HepG2 (cell line): ENCODE data around the gene SIRT1. TPM values are rescaled to one million over a fixed set of nuclear protein-coding genes. Genes with fewer than 3 reads are reported as not detected.

Experiments used
- AGO1 ChIP-seq: fragments of 200-400 bp; formaldehyde crosslinking; IDR thresholded peaks from 2 replicates; pipeline ENCODE4 v1.6.1; 2017; ENCODE audit warnings: mild to moderate bottlenecking, low read depth, low read length, moderate library complexity; ENCODE audit not compliant: poor library complexity, severe bottlenecking
- ARNT ChIP-seq: fragments of 450-650 bp; IDR thresholded peaks from 2 replicates; pipeline ENCODE4 v1.6.1; 2017
- HDAC1 ChIP-seq: sonication (generic); formaldehyde crosslinking; IDR thresholded peaks from 2 replicates; pipeline ENCODE4 v1.5.1; 2020; ENCODE audit warnings: mild to moderate bottlenecking, missing genetic modification reagents
- HHEX ChIP-seq: IDR thresholded peaks from 2 replicates; pipeline ENCODE4 v1.6.1; 2016; ENCODE audit warnings: control low read depth
- IRX3 ChIP-seq: sonication (generic); formaldehyde crosslinking; IDR thresholded peaks from 2 replicates; pipeline ENCODE4 v1.8.1; 2023; ENCODE audit warnings: mild to moderate bottlenecking, low read depth, missing genetic modification reagents, borderline replicate concordance
- KDM3A ChIP-seq: IDR thresholded peaks from 2 replicates; pipeline ENCODE4 v1.6.1; 2018; ENCODE audit warnings: low read depth, missing compliant biosample characterization
- LBX2 ChIP-seq: sonication (generic); formaldehyde crosslinking; IDR thresholded peaks from 2 replicates; pipeline ENCODE4 v1.5.0; 2020; ENCODE audit warnings: missing genetic modification reagents, mild to moderate bottlenecking, borderline replicate concordance
- MXD3 ChIP-seq: IDR thresholded peaks from 2 replicates; pipeline ENCODE4 v1.6.1; 2016; ENCODE audit warnings: mild to moderate bottlenecking, missing biosample characterization, missing genetic modification reagents
- RFXAP ChIP-seq: sonication (generic); formaldehyde crosslinking; IDR thresholded peaks from 2 replicates; pipeline ENCODE4 v1.4.0; 2020; ENCODE audit warnings: missing genetic modification reagents, borderline replicate concordance
- SOX6 ChIP-seq, 2 experiments: fragments of 450-650 bp in 1 of 2; sonication (generic) in 1 of 2; formaldehyde crosslinking in 1 of 2; IDR thresholded peaks; 2 replicates each; pipeline versions ENCODE4 v1.4.0 to v1.6.1; 2017 to 2020; ENCODE audit warnings: antibody characterized with exemption in 1 of 2, mild to moderate bottlenecking in 1 of 2, missing genetic modification reagents in 1 of 2
- TEAD2 ChIP-seq: sonication (generic); formaldehyde crosslinking; IDR thresholded peaks from 2 replicates; pipeline ENCODE4 v1.9.0; 2021; ENCODE audit warnings: missing genetic modification reagents
- ZBTB2 ChIP-seq: sonication (generic); formaldehyde crosslinking; IDR thresholded peaks from 2 replicates; pipeline ENCODE4 v1.8.0; 2022; ENCODE audit warnings: low read depth, missing genetic modification reagents
- ZBTB33 ChIP-seq: sonication (generic); formaldehyde crosslinking; IDR thresholded peaks from 2 replicates; pipeline ENCODE4 v1.4.0; 2020; ENCODE audit warnings: missing genetic modification reagents
- ZFP41 ChIP-seq: sonication (generic); formaldehyde crosslinking; IDR thresholded peaks from 2 replicates; pipeline ENCODE4 v1.4.0; 2020; ENCODE audit warnings: mild to moderate bottlenecking, missing genetic modification reagents, borderline replicate concordance
- ZNF251 ChIP-seq: sonication (generic); formaldehyde crosslinking; IDR thresholded peaks from 2 replicates; pipeline ENCODE4 v1.9.0; 2021; ENCODE audit warnings: mild to moderate bottlenecking, missing genetic modification reagents
- ZNF333 ChIP-seq: sonication (generic); formaldehyde crosslinking; IDR thresholded peaks from 2 replicates; pipeline ENCODE4 v1.4.0; 2020; ENCODE audit warnings: mild to moderate bottlenecking, missing genetic modification reagents, borderline replicate concordance
- ZNF33B ChIP-seq: sonication (generic); formaldehyde crosslinking; IDR thresholded peaks from 2 replicates; pipeline ENCODE4 v1.5.1; 2020; ENCODE audit warnings: mild to moderate bottlenecking, missing genetic modification reagents
- ZNF746 ChIP-seq: sonication (generic); formaldehyde crosslinking; IDR thresholded peaks from 2 replicates; pipeline ENCODE4 v1.8.0; 2022; ENCODE audit warnings: mild to moderate bottlenecking, missing genetic modification reagents
- polyA plus RNA-seq, 8 experiments: library from polyadenylated mRNA; depleted of rRNA in 3 of 8; stranded (reverse) in 7 of 8; unstranded in 1 of 8; fragments of >200 nt; fragmentation: Illumina TruSeq in 4 of 8; extraction: Trizol in 4 of 8; gene quantifications; 2 replicates each; pipeline versions ENCODE4 v1.2.1 to v1.2.3, GENCODE V29; 2011 to 2016; ENCODE audit warnings: low read depth in 4 of 8, missing spikeins in 1 of 8, mixed read lengths in 1 of 8; ENCODE audit not compliant: insufficient read depth in 1 of 8
- total RNA-seq, 5 experiments: library from RNA; depleted of rRNA; stranded (reverse); fragments of >200 nt; fragmentation: Illumina TruSeq; extraction: Trizol; gene quantifications; 2 replicates each; pipeline ENCODE4 v1.2.3, GENCODE V29; 2016; ENCODE audit warnings: low read depth in 1 of 5

SIRT1 gene
- total and polyA plus RNA-seq, 2 of the 13 experiments (the other 11 are each of a cell fraction or from before 2014, with no cell fraction given), result 9.4 to 10.2 TPM

- TF ChIP-seq RFXAP (CRISPR knock-in tag) (no peak), HDAC1 (CRISPR knock-in tag) (no peak), ZBTB2 (CRISPR knock-in tag) (no peak), ARNT (no peak), ZNF746 (no peak), TEAD2 (CRISPR knock-in tag) (no peak), ZNF333 (CRISPR knock-in tag) (no peak), AGO1 (no peak), IRX3 (CRISPR knock-in tag) (no peak), ZBTB33 (CRISPR knock-in tag) (peak; percentile 89), KDM3A (CRISPR knock-in tag) (no peak), ZNF251 (CRISPR knock-in tag) (no peak), LBX2 (CRISPR knock-in tag) (no peak), SOX6 (IDR thresholded peaks at IDR 0.05) (no peak), SOX6 (CRISPR knock-in tag; IDR thresholded peaks at IDR 0.05) (peak; percentile 52; the same call in 1 of the 2 replicates), ZNF33B (CRISPR knock-in tag) (no peak), MXD3 (CRISPR knock-in tag) (no peak), HHEX (CRISPR knock-in tag) (no peak), ZFP41 (CRISPR knock-in tag) (no peak)
Measured at GRCh38 chr10:67959839-67960476, 75.5 kb downstream of the SIRT1 start (continued).
